ENCODE data around the gene GLRX2. TPM values are rescaled to one million over a fixed set of nuclear protein-coding genes. Genes with fewer than 3 reads are reported as not detected.

GLRX2 gene
- total RNA-seq = 10 to 100 TPM in 7 of 9 donors, 1 to 10 TPM in 2; 3.0 to 57.7 (median 24.9) TPM
- polyA plus RNA-seq = 10 to 100 TPM in 2 of 3 donors, 1 to 10 TPM in 1; 10.0 to 59.8 (median 25.1) TPM
- long read RNA-seq, donor 1, transcript GLRX2-201 (4 exons, 701 nt) = major isoform, 38 of 38 reads
- long read RNA-seq, donor 1, partial matches to known transcripts = 0 of 38 reads
- long read RNA-seq, donor 1, other reads (novel, unspliced or antisense) = 0 of 38 reads
- long read RNA-seq, donor 2, full-length matches to known transcripts = 35 of 41 reads
- long read RNA-seq, donor 2, partial matches to known transcripts = 6 of 41 reads
- long read RNA-seq, donor 2, other reads (novel, unspliced or antisense) = 0 of 41 reads
- long read RNA-seq, donor 3, transcript GLRX2-201 (4 exons, 701 nt) = major isoform, 35 of 48 reads
- long read RNA-seq, donor 3, partial matches to known transcripts = 13 of 48 reads
- long read RNA-seq, donor 3, other reads (novel, unspliced or antisense) = 0 of 48 reads
- long read RNA-seq, donor 4, transcript GLRX2-201 (4 exons, 701 nt) = major isoform, 15 of 18 reads
- long read RNA-seq, donor 4, partial matches to known transcripts = 1 of 18 reads
- long read RNA-seq, donor 4, other reads (novel, unspliced or antisense) = 2 of 18 reads
- long read RNA-seq, donor 5, transcript GLRX2-201 (4 exons, 701 nt) = major isoform, 26 of 30 reads
- long read RNA-seq, donor 5, partial matches to known transcripts = 0 of 30 reads
- long read RNA-seq, donor 5, other reads (novel, unspliced or antisense) = 4 of 30 reads
- long read RNA-seq, donor 6, transcript GLRX2-201 (4 exons, 701 nt) = major isoform, 11 of 15 reads
- long read RNA-seq, donor 6, partial matches to known transcripts = 1 of 15 reads
- long read RNA-seq, donor 6, other reads (novel, unspliced or antisense) = 3 of 15 reads
- long read RNA-seq, donor 7, transcript GLRX2-201 (4 exons, 701 nt) = major isoform, 22 of 28 reads
- long read RNA-seq, donor 7, partial matches to known transcripts = 6 of 28 reads
- long read RNA-seq, donor 7, other reads (novel, unspliced or antisense) = 0 of 28 reads
- long read RNA-seq, donor 8, transcript GLRX2-201 (4 exons, 701 nt) = major isoform, 40 of 40 reads
- long read RNA-seq, donor 8, partial matches to known transcripts = 0 of 40 reads
- long read RNA-seq, donor 8, other reads (novel, unspliced or antisense) = 0 of 40 reads
- long read RNA-seq, donor 9, transcript GLRX2-201 (4 exons, 701 nt) = major isoform, 22 of 30 reads
- long read RNA-seq, donor 9, partial matches to known transcripts = 8 of 30 reads
- long read RNA-seq, donor 9, other reads (novel, unspliced or antisense) = 0 of 30 reads
- long read RNA-seq, donor 10, transcript GLRX2-201 (4 exons, 701 nt) = major isoform, 15 of 15 reads
- long read RNA-seq, donor 10, partial matches to known transcripts = 0 of 15 reads
- long read RNA-seq, donor 10, other reads (novel, unspliced or antisense) = 0 of 15 reads

- H3K4me3 ChIP-seq = peak within 1 kb of the TSS; percentile 15 to 93 (median 48)
- peaks cover 0 to 5% of the 10 kb centered on the region in 2 donors for H3K36me3 ChIP-seq (replicated peaks in 1 of 2)
- no peaks in the 10 kb centered on the region for H3K9me3 ChIP-seq (replicated peaks in 1 of 3)
- peaks cover 9 to 18% of the 10 kb centered on the region in 2 donors for H3K4me1 ChIP-seq (replicated peaks in 1 of 2)
- no peaks in the 10 kb centered on the region for H3K27me3 ChIP-seq
- H3K27ac ChIP-seq = peak within 1 kb of the TSS; percentile 78 to 99 (median 92)
- intact Hi-C loops (cut with DNase I) = no loop called here
- 0% methylated on average over 39 to 73 of the region's 73 CpGs for WGBS, 4 donors
- TF ChIP-seq CTCF (IDR thresholded peaks at IDR 0.05) (peak in 2 of 6 experiments; percentile 10 to 33), POLR2A (IDR thresholded peaks at IDR 0.05) (peak; percentile 86 to 94)
- peak; percentile 88 to 93 (median 89) for DNase-seq
These were observed at the start of gene GLRX2 for GRCh38 chr1:193104907-193105820. GLRX2 (minus strand) TSS chr1:193105414; CDS start chr1:193105382, 32 bp downstream.

- Histone ChIP-seq H3K27ac (no peak overlapping the region), H3K27me3 (no peaks in the 10 kb centered on the region), H3K4me1 (replicated peaks in 1 of 2) (peaks cover 8 to 26% of the 10 kb centered on the region in 2 donors), H3K9me3 (replicated peaks in 1 of 3) (no peaks in the 10 kb centered on the region), H3K36me3 (replicated peaks in 1 of 2) (peaks cover 0 to 39% of the 10 kb centered on the region in 2 donors), H3K4me3 (no peak overlapping the region)
- intact Hi-C loops (cut with DNase I) = no loop called here
- TF ChIP-seq CTCF (IDR thresholded peaks at IDR 0.05) (no peak), POLR2A (IDR thresholded peaks at IDR 0.05) (no peak)
- WGBS, 4 donors = 90 to 97% (median 96%) methylated on average over 1 of the region's 1 CpG
- no peak for DNase-seq
These were observed 39.8 kb upstream of the GLRX2 start for GRCh38 chr1:193144999-193145398.

GRCh38 chr1:193144361-193144938, 39.2 kb upstream of the GLRX2 start:
- no peaks in the 10 kb centered on the region for H3K9me3 ChIP-seq (replicated peaks in 1 of 3)
- H3K4me3 ChIP-seq = no peak overlapping the region
- no peaks in the 10 kb centered on the region for H3K27me3 ChIP-seq
- DNase-seq = no peak
- WGBS, 4 donors = 53 to 67% (median 61%) methylated on average over 5 of the region's 5 CpGs
- H3K36me3 ChIP-seq (replicated peaks in 1 of 2) = peaks cover 0 to 42% of the 10 kb centered on the region in 2 donors
- TF ChIP-seq CTCF (IDR thresholded peaks at IDR 0.05) (no peak), POLR2A (IDR thresholded peaks at IDR 0.05) (no peak)
- intact Hi-C loops (cut with DNase I) = no loop called here
- H3K4me1 ChIP-seq (replicated peaks in 1 of 2) = peaks cover 8 to 30% of the 10 kb centered on the region in 2 donors
- H3K27ac ChIP-seq = no peak overlapping the region
